ENCODE measurements around the gene USP17L21. TPM values are rescaled to one million over a fixed set of nuclear protein-coding genes. Genes with fewer than 3 reads are reported as not detected.
"Not testable (repeated sequence)": the region's sequence is repeated elsewhere in the genome, so short reads cannot be mapped to it uniquely, and the experiment has no call there.

USP17L21 gene
- total RNA-seq, 4 donors from 2014 or later, result not detected

GRCh38 chr4:9271719-9272118 is 9.0 kb downstream of the USP17L21 start:
- not testable (repeated sequence) for H3K4me3 ChIP-seq, H3K9me3 ChIP-seq, H3K4me1 ChIP-seq, H3K27ac ChIP-seq, ATAC-seq, H3K27me3 ChIP-seq, H3K36me3 ChIP-seq
- WGBS, 2 donors (ENCODE audit: low coverage in 1 of 2), result 87% methylated on average over 8 of the region's 10 CpGs

Other genes starting within 250 kb of the USP17L21 start
- not detected for gene FAM90A26, start 92.5 kb upstream of the USP17L21 start, total RNA-seq
- gene USP17L10, start 52.2 kb upstream of the USP17L21 start, total RNA-seq, result not detected
- gene USP17L11, start 47.5 kb upstream of the USP17L21 start, total RNA-seq, result not detected
- not detected for gene USP17L12, start 42.7 kb upstream of the USP17L21 start, total RNA-seq
- not detected for gene USP17L13, start 38.0 kb upstream of the USP17L21 start, total RNA-seq
- gene USP17L15, start 28.5 kb upstream of the USP17L21 start, total RNA-seq, result not detected
- not detected for gene USP17L17, start 19.0 kb upstream of the USP17L21 start, total RNA-seq
- gene USP17L18, start 14.2 kb upstream of the USP17L21 start, total RNA-seq, result not detected
- gene USP17L19, start 9.5 kb upstream of the USP17L21 start, total RNA-seq, result not detected
- not detected for gene USP17L20, start 4.7 kb upstream of the USP17L21 start, total RNA-seq
- not detected for gene USP17L22, start 4.7 kb downstream of the USP17L21 start, total RNA-seq
- not detected for gene USP17L24, start 62.3 kb downstream of the USP17L21 start, total RNA-seq
- not detected for gene USP17L25, start 67.0 kb downstream of the USP17L21 start, total RNA-seq
- not detected for gene USP17L26, start 71.8 kb downstream of the USP17L21 start, total RNA-seq
- gene USP17L5, start 76.5 kb downstream of the USP17L21 start, total RNA-seq, result not detected
- not detected for gene USP17L27, start 81.3 kb downstream of the USP17L21 start, total RNA-seq
- not detected for gene USP17L28, start 86.0 kb downstream of the USP17L21 start, total RNA-seq
- not detected for gene USP17L29, start 90.8 kb downstream of the USP17L21 start, total RNA-seq
- gene USP17L30, start 100.3 kb downstream of the USP17L21 start, total RNA-seq, result not detected
- gene DEFB131A, start 181.5 kb downstream of the USP17L21 start, total RNA-seq, result not detected